Endothelial cell of umbilical vein (primary cell): ENCODE measurements around the gene LRRC7. TPM values are rescaled to one million over a fixed set of nuclear protein-coding genes. Genes with fewer than 3 reads are reported as not detected.

Source experiments
- BruUV-seq: library from RNA; stranded (reverse); fragments of 400-500 nt; replicated peaks from 2 replicates; lab custom pipeline; 2021; lab: Mats Ljungman, UMichigan
- CTCF ChIA-PET: fragments of 300-600, 350-600 bp; sonication (Branson Sonifier 250); formaldehyde crosslinking; loops from one replicate; lab custom pipeline; 2021; ENCODE audit warnings: antibody characterized with exemption, inconsistent platforms; lab: Charles Lee
- POLR2A ChIA-PET: fragments of 300-600, 350-600 bp; sonication (Branson Sonifier 250); formaldehyde crosslinking; loops from one replicate; lab custom pipeline; 2021; ENCODE audit warnings: antibody characterized with exemption, inconsistent platforms; lab: Charles Lee
- DNase-seq: peaks from one replicate; pipeline ENCODE4 v3.0.0-alpha.2; 2011; ENCODE audit warnings: low read depth, low spot score
- FAIRE-seq: peaks from 2 replicates; lab custom pipeline; 2011; peaks lifted over from hg19 to GRCh38; lab: Jason Lieb, UNC
- H2AFZ ChIP-seq: 2 replicates; pipeline ENCODE4 v1.6.0; 2012; ENCODE audit warnings: low read depth, low read length, control low read depth, inconsistent platforms
- H3K27ac ChIP-seq: 2 replicates; pipeline ENCODE4 v1.5.1; 2011; ENCODE audit warnings: low read depth, mild to moderate bottlenecking, control low read depth, low read length, moderate library complexity; ENCODE audit not compliant: insufficient read depth
- H3K27me3 ChIP-seq, 2 experiments: 2 replicates each; pipeline versions ENCODE4 v1.6.0 to v1.6.1; 2011; ENCODE audit warnings: low read length in 2 of 2, mixed read lengths in 1 of 2; ENCODE audit not compliant: control insufficient read depth in 2 of 2, insufficient read depth in 2 of 2
- H3K36me3 ChIP-seq, 2 experiments: 2 replicates in 1 of 2; 3 replicates in 1 of 2; pipeline ENCODE4 v1.5.1; 2011; ENCODE audit warnings: low read length in 2 of 2, mild to moderate bottlenecking in 1 of 2, moderate library complexity in 1 of 2; ENCODE audit not compliant: control insufficient read depth in 2 of 2, insufficient read depth in 2 of 2; ENCODE audit errors: extremely low read depth in 1 of 2
- H3K4me1 ChIP-seq: 3 replicates; pipeline ENCODE4 v1.5.1; 2011; ENCODE audit warnings: mild to moderate bottlenecking, low read length; ENCODE audit not compliant: control insufficient read depth, insufficient read depth; ENCODE audit errors: extremely low read depth
- H3K4me2 ChIP-seq: 2 replicates; pipeline ENCODE4 v1.6.1; 2011; ENCODE audit warnings: low read length, control low read depth, mixed read lengths; ENCODE audit not compliant: insufficient read depth
- H3K4me3 ChIP-seq, 3 experiments: fragments of 200-600 bp in 1 of 3; sonication (generic), shearing (Covaris generic) in 1 of 3; replicated peaks in 1 of 3; 2 replicates each; pipeline ENCODE4 v1.5.1; 2011 to 2016; ENCODE audit warnings: control low read depth in 3 of 3, low read length in 3 of 3, mild to moderate bottlenecking in 2 of 3, inconsistent platforms in 1 of 3, low read depth in 1 of 3, moderate library complexity in 1 of 3; ENCODE audit not compliant: insufficient read depth in 1 of 3
- H3K79me2 ChIP-seq: 2 replicates; pipeline ENCODE4 v1.6.0; 2012; ENCODE audit warnings: low read length, inconsistent platforms; ENCODE audit not compliant: control insufficient read depth, insufficient read depth
- H3K9ac ChIP-seq: replicated peaks from 2 replicates; pipeline ENCODE3; 2011; ENCODE audit warnings: low read length, control low read depth; ENCODE audit not compliant: insufficient read depth; ENCODE audit errors: extremely low read depth
- H3K9me1 ChIP-seq: replicated peaks from 3 replicates; pipeline ENCODE4 v1.6.0; 2011; ENCODE audit warnings: mild to moderate bottlenecking, low read length; ENCODE audit not compliant: control insufficient read depth, insufficient read depth; ENCODE audit errors: extremely low read depth
- H3K9me3 ChIP-seq: replicated peaks from 2 replicates; pipeline ENCODE4 v1.5.1; 2012; ENCODE audit warnings: low read length, inconsistent platforms; ENCODE audit not compliant: control insufficient read depth, insufficient read depth
- H4K20me1 ChIP-seq: replicated peaks from 2 replicates; pipeline ENCODE3; 2011; ENCODE audit warnings: mild to moderate bottlenecking, low read length; ENCODE audit not compliant: control insufficient read depth, insufficient read depth; ENCODE audit errors: extremely low read depth
- CTCF ChIP-seq, 2 donors: IDR thresholded peaks; 1 replicate in 1 of 2; 2 replicates in 1 of 2; pipeline ENCODE4 v1.5.1; 2011; ENCODE audit warnings: low read length in 2 of 2, mild to moderate bottlenecking in 2 of 2, moderate library complexity in 2 of 2, control low read depth in 1 of 2, inconsistent platforms in 1 of 2, low read depth in 1 of 2; ENCODE audit not compliant: insufficient read depth in 1 of 2; ENCODE audit errors: extremely low read depth in 1 of 2
- EZH2 ChIP-seq: IDR thresholded peaks from 2 replicates; pipeline ENCODE4 v1.6.1; 2012; ENCODE audit warnings: borderline replicate concordance, low read depth, mild to moderate bottlenecking, moderate library complexity, low read length, inconsistent platforms; ENCODE audit not compliant: severe bottlenecking
- FOS ChIP-seq: IDR thresholded peaks from 2 replicates; pipeline ENCODE4 v1.6.1; 2011; ENCODE audit warnings: mild to moderate bottlenecking, low read length, moderate library complexity, borderline replicate concordance; ENCODE audit not compliant: insufficient read depth
- GATA2 ChIP-seq: IDR thresholded peaks from 2 replicates; pipeline ENCODE4 v1.7.0; 2011; ENCODE audit warnings: low read depth, mild to moderate bottlenecking, moderate library complexity, mixed read lengths, low read length; ENCODE audit not compliant: insufficient read length, insufficient read depth
- JUN ChIP-seq: IDR thresholded peaks from 2 replicates; pipeline ENCODE4 v1.6.1; 2011; ENCODE audit warnings: borderline replicate concordance, low read depth; ENCODE audit not compliant: insufficient read length, insufficient read depth
- POLR2A ChIP-seq: IDR thresholded peaks from 2 replicates; pipeline ENCODE4 v1.6.1; 2012; ENCODE audit warnings: low read depth, mild to moderate bottlenecking, control low read depth, low read length
- POLR2AphosphoS5 ChIP-seq: IDR thresholded peaks from 2 replicates; pipeline ENCODE4 v1.6.1; 2012; ENCODE audit warnings: low read depth, mild to moderate bottlenecking, control low read depth, low read length, moderate library complexity; ENCODE audit not compliant: insufficient read depth
- dilution Hi-C: fragments of 300-500 bp; cut with MboI; formaldehyde crosslinking; loops from one replicate; pipeline ENCODE4 v1.15.0; 2019; ENCODE audit warnings: low sequenced_read_pairs; ENCODE audit not compliant: extremely low pct_ligation_motif_present
- intact Hi-C: fragments of 100-400 bp; cut with micrococcal nuclease; formaldehyde crosslinking; loops from one replicate; pipeline ENCODE4 v1.10.0; 2022
- polyA plus RNA-seq, 4 experiments: library from polyadenylated mRNA; depleted of rRNA in 3 of 4; stranded (reverse) in 3 of 4; unstranded in 1 of 4; fragments of >200 nt; gene quantifications; 2 replicates each; pipeline versions ENCODE4 v1.2.1 to v1.2.3, GENCODE V29; 2011 to 2012; ENCODE audit warnings: missing spikeins in 1 of 4
- total RNA-seq: library from RNA; stranded (reverse); gene quantifications from 2 replicates; pipeline ENCODE4 v1.2.3, GENCODE V29; 2021
- TF ChIP-seq, protein P1 (sequence below): IDR thresholded peaks from 2 replicates; pipeline ENCODE4 v1.6.1; 2011; ENCODE audit not compliant: insufficient read depth, insufficient read length

Gene LRRC7
- total and polyA plus RNA-seq, 2 donors (not counting 3 experiments of a cell fraction or from before 2014, with no cell fraction given): 0.11 to 0.58 TPM

DNA sequence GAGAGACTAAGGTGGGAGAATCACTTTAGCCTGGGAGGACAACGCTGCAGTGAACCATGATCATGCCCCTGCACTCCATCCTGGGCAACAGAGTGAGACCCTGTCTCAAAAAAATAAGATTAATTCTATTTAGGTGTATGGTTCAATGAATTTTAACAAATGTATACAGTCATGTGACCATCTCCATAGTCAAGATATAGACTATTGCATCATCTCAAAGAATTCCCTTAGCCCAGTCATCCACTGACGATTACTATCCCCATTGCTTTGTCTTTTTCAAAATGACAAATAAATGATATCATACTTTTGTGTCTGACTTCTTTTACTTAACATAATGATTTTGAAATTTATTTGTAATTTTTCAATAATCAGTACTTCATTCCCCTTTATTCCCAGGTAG lies 260.0 kb downstream of the LRRC7 start:
- Histone ChIP-seq H3K9me1 (no peaks in the 10 kb centered on the region), H3K4me2 (no peak overlapping the region), H3K4me3 (no peak overlapping the region), H3K36me3 (no peaks in the 10 kb centered on the region), H3K9me3 (no peaks in the 10 kb centered on the region), H2AFZ (no peak overlapping the region), H4K20me1 (no peaks in the 10 kb centered on the region), H3K79me2 (no peaks in the 10 kb centered on the region), H3K9ac (no peak overlapping the region), H3K4me1 (no peaks in the 10 kb centered on the region), H3K27me3 (no peaks in the 10 kb centered on the region), H3K27ac (no peak overlapping the region)
- BruUV-seq: no TSS peak
- intact Hi-C loops: no loop called here
- ChIA-PET POLR2A (no interaction called here), CTCF (no interaction called here)
- no peak for FAIRE-seq
- dilution Hi-C loops: no loop called here
- no peak for DNase-seq
- TF ChIP-seq POLR2AphosphoS5 (no peak), GATA2 (no peak), FOS (no peak), POLR2A (no peak), CTCF (IDR thresholded peaks at IDR 0.05; ENCODE audit: extremely low read depth in 1 of 2, insufficient read depth in 1 of 2, low read depth in 1 of 2, low read length in 2 of 2) (no peak), EZH2 (no peak), JUN (no peak)
- TF ChIP-seq, protein P1, sequence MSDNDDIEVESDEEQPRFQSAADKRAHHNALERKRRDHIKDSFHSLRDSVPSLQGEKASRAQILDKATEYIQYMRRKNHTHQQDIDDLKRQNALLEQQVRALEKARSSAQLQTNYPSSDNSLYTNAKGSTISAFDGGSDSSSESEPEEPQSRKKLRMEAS: no peak
